DMS53 (cell line): ENCODE results near the gene PGAM1.
A peak's percentile ranks its signal among the peaks of the same experiment; 100 is the strongest.
"Not testable (repeated sequence)": the region's sequence is repeated elsewhere in the genome, so short reads cannot be mapped to it uniquely, and the experiment has no call there.

Source experiments
- DNase-seq: peaks from one replicate; lab custom pipeline; 2025; lab: John Stamatoyannopoulos, UW

PGAM1 gene

DNA sequence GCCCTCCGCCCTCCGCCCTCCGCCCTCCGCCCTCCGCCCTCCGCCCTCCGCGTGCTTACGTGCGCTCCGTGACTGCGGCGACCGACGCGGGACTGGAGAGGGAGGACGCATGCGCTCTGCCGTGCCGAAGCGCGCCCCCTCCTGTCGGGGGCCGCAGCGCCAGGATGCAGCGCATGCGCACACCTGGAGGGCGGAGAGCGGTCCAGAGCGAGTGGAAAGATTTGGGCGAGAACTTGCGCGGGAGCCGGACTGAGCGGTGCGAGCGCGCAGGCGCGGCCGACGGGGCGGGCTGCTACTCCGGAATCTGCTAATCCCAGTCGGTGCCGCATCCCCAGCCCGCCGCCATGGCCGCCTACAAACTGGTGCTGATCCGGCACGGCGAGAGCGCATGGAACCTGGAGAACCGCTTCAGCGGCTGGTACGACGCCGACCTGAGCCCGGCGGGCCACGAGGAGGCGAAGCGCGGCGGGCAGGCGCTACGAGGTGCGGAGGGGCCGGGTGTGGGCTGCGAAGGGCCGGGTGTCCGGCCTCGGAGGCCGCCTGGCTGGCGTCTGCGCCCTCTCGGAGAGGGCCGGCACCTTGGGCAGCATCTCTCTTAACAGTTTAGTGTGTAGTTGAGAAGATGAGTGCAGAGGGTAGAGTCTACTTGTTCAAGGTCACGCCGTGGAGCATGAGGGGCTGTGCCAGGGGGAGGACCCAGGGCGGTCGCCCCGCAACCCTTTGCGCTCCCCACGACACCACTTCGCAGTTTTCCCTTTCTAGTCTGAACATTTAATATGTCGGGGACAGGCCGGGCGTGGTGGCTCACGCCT lies at the start of gene PGAM1:
TSS of gene PGAM1 (plus strand) at position 228 of the 812 bp plus-strand sequence. CDS start at position 345, 117 bp downstream.
- DNase-seq, result peak; percentile 98

DNA sequence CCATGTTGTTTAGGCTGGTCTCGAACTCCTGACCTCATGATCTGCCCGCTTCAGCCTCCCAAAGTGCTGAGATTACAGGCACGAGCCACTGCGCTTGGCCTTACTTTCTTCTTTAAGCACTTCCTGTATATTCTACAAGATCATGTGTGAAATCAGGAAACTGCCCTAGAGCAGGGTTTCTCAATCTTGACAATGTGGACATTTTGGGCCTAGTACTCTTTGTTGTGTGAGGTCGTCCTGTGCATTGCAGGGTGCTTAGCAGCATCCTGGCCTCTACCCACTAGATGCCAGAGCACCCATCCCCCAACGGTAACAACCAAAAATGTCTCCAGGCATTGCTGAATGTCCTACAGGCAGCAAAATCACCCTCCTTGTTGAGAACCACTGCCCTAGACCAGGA lies 49.6 kb upstream of the PGAM1 start:
- no peak for DNase-seq

DNA sequence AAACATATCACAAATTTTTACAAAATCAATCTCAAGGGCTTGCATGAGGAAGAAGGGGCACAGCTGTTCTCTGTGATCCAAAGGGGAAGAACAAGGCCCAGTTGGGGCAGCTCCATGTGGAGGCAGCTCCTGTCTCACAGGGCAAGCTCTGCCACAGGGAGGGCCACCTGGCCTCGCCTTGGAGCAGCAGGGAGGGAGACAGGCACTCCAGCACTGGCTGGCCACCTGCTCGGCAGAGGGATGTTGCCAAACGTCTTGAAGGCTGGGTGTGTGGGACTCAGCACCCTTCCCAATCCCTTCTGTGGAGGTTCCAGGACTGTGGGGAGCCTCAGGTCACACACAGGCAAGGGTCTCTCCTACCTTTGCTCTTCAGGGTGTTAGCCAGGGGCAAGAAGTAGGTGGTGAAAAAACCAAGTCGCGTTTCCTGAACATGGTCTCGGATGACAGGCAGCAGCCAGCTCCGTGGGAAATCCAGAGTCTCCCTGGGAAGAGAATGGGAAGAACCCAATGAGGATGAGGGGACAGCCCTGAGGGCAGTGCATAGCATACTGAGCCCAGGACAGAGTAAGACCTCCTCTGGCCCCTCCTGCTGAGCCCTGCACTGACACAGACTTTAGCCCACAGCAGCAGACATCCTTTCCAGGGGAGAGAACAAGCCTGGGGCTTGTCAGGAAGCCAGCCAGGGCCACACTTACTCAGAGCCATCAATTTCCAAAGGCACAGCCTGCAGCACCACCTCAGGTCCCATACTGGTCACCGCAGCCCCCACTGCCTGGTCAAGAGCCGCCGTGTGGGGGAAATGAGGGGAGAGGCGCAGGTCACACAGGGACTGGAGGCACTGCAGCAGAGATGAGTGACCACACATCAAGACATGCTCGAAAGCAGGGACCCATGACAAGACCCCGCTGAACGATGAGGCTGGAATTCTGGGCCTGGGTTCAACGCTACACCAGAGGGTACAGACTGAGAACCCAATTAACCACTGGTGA lies 46.8 kb upstream of the PGAM1 start:
- DNase-seq, result no peak

DNA sequence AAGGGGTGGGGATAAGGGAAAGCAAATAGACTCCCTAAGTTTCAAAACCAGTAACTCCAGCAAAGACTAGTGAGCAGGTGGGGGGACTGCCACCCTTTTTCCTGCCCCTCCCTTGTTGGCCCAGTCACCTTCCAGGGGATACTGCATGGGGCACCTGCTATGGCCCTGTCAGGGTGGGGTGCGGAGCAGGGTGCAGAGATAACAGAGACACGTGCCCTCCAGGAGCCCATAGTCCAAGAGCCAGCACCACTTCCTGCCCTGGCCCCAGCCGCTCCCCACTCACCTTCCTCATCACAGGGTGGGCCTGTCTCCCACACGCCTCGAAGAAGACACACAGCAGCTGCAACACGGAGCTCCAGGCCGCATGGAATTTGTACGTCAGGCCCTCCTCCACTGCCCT lies 45.5 kb upstream of the PGAM1 start:
- DNase-seq, result no peak

DNA sequence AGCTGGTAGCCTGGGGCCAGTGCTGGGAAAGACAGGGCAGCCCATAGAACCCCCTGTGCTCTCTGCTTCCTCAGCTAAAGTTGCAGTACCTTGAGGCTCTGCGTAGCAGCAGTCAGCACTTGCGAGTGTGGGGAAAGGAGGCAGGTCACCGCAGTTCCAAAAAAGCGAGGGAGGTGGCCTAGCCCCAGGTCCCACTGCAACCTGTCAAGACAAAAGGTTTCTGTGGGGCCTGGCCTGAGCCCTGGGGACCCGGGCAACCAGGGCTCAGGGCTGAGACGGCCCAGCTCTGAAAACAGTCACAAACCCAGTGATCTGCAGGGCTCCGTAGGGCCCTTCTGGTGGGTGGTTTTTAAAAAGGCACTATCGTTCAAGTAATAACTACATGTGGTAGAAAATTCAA lies 44.4 kb upstream of the PGAM1 start:
- DNase-seq, result no peak

DNA sequence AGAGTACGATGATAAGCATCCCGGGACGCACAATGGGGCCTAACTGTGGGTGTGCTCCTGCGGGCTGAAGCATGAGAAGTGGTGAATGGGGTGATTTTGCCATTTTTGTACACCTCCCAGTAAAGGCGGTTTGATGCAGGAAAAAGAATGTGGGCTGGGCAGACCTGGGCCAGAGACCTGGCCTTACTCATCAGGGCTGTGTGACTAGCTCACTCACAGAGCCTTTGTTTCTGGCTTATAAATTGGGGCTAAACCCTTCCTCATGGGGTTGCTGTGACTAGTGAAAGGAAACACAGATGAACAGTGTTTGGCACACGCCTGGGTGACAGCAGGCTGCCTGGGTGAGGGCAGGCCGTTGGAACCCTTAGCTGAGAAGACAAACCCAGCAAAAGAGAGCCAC lies 42.8 kb upstream of the PGAM1 start:
- no peak for DNase-seq

DNA sequence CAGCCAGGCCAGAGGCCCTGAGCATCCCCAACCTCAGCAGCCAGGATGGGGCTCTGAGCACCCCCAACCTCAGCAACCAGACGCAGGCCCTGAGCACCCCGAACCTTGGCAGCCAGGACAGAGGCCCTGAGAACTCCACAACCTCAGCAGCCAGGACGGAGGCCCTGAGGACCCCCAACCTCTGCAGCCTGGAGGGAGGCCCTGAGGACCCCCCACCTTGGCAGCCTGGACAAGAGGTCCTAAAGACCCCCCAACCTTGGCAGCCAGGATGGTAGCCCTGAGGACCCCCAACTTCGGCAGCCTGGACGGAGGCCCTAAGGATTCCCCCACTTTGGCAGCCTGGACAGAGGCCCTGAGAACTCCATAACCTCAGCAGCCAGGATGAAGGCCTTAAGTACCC lies 41.8 kb upstream of the PGAM1 start:
- no peak for DNase-seq

DNA sequence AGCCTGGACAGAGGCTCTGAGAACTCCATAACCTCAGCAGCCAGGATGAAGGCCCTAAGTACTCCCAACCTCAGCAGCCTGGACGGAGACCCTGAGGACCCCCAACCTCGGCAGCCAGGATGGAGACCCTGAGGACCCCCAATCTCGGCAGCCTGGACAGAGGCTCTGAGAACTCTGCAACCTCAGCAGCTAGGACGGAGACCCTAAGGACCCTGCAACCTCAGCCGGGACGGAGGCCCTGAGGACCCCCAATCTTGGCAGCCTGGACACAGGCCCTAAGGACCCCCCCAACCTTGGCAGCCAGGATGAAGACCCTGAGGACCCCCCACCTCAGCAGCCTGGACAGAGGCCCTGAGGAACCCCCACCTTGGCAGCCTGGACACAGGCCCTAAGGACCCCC lies 41.4 kb upstream of the PGAM1 start:
- DNase-seq, result no peak

DNA sequence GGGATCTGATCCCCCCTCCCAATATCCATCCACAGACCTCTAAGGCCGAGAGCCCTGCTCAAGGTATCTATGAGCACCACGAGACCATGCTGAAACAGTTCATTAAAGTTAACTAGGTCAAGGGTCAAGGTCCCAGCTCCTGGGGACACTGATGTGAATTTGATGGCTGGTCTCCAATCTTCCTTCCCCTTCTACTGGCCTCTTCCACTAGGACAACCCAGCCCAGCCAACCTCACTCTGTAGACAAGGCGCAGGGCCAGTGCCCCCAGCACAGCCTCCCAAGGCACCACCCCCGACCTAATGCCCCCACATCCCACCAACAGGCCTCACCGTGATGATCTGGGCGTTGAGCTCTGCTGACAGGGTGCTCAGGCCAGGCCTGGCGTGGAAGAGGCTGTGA lies 40.4 kb upstream of the PGAM1 start:
- DNase-seq, result no peak

DNA sequence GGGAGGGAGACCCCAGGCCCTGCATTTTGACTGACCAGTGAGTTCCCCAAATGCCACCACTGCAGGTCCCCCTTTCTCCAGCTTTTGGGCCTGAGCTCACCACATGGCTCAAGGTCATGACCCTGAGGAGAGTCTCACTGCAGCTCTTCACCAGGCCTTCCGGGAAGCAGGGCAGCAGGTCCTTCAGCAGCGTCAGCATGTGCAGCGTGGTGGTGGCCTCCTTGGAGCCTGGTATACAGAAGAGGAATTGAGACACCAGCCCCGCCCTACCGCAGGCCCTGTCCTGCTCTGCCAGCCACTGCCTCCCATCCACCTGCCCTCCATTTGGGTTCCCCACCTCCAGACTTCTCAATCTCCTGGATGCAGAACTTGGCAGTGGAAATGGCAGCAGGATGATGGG lies 37.8 kb upstream of the PGAM1 start:
- DNase-seq, result no peak

DNA sequence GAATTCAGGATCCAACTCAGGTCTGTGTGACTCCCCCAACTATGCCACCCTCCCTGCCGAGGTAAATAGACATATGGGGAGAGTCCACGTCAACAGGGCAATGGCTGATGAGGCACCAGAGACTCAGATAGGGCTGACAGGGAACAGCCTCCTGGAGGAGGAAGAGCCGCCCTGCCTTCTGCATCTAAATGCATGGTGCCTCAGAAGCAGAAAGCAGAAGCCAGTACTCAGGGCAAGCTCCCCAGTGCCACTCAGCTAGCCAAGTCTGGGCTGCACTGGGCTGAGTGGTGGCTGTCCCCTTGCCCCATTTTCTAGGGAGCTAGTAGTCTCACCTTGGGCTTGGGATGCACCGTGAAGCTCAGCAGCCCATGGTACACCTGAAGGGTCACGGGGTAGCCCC lies 35.9 kb upstream of the PGAM1 start:
- no peak for DNase-seq

DNA sequence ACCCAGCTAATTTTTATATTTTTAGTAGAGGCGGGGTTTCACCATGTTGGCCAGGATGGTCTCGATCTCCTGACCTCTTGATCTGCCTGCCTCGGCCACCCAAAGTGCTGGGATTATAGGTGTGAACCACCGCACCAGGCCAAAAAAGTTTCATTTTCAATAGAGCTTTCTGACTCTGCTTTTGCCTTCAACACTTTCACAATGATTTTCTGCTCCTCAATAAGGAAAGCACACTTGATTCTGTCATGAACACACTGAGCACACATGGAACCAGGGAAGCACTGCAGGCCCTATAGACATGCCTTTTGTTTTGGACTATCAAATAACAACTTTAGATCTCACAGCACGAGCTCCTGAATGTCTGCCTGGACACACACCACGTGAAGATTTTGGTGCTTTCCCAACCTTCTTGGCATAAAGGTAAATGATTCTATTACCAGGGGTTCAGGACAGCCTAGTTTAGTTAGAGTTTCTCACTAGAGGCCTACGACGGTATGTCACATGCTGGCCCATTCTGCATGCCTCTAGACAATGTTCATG lies 32.9 kb upstream of the PGAM1 start:
- DNase-seq, result no peak

DNA sequence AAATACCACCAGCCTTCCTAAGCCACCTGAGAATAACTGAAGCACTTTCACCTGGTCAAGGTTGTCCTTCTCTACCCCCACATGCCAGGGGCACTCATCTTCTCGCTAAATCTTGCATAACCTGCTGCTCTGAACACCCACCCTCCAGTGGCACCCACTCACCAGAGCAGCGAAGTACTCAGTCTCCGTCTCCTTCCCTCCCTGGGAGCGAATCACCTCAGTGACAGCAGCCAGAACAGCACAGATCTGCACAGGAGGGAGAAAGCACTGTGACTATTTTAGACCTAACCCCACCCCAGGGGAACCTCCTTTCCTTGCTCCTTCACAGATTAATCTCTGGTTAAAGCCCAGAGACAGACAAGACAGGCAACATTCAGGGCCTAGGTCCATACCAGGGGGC lies 29.9 kb upstream of the PGAM1 start:
- no peak for DNase-seq

DNA sequence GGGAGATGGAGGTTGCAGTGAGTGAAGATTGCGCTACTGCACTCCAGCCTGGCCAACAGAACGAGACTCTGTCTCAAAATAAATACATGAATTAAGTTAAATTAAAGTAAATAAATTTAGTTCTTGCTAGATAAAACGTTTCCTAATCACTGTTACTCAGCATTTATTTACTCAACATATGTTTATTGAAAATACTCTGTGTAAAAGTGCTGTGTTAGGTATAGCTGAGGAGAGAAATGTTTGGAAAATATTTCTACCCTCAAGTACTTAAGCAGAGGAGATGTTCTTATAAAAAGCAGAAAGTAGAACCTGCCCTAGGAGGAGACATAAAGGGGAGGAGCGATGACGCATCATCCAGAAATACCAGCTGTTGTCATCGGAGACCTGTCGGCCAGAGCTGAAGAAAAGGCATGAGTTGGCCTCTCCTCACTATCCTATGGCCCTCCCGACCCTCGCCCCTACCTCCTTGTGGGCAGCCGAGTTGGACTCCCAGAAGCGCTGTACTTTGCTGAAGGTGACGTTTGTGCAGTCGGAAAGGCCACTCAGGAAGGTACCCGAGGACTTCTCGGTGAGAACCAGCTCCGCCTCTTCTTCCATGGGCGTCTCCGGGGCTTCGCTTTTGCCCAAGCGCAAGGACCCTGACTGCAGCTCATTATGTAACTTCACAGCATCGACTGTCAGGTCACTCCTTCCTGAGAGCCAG lies 26.0 kb upstream of the PGAM1 start:
- DNase-seq, result peak; percentile 95

DNA sequence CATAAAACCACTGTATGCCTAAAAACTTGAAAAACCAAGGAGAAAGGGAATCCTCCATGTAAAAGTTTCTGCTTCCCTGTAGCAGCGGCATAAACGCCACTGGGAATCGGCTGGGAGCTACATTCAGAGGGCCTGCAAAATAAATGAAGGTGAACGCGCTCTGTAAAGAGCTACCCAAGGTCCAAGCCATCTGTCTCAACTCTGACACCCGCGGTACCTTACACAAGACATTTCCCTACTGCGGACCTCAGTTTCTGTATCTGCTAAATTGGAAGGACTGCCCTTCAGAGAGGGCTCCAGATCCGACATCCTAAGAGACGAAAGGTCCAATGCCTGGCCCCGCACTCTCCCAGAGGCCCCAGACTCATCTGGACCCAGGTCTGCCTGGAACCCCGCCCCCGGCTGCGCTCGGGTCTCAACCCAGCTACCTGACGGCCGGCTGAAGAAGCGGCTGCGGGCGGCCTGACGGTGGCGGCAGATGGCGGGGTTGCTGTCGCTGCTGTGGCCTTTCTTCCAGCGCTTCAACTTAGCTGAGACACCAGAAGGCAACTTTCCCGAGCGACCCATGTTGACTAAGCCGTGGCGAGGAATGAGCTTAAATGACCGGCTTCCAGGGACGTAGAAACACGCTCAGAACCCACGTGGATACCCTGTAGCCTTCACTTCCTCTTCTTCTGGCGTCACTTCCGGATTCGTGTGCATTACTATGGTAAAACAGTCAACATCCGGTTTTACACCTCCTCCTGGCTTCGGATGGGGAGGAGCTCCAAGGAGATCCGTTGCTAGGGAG lies 25.1 kb upstream of the PGAM1 start, which contains the start of gene RRP12:
TSS of gene RRP12 (minus strand) at position 676 of the 790 bp plus-strand sequence. CDS start at position 567, 109 bp downstream.
- DNase-seq, result peak; percentile 100

DNA sequence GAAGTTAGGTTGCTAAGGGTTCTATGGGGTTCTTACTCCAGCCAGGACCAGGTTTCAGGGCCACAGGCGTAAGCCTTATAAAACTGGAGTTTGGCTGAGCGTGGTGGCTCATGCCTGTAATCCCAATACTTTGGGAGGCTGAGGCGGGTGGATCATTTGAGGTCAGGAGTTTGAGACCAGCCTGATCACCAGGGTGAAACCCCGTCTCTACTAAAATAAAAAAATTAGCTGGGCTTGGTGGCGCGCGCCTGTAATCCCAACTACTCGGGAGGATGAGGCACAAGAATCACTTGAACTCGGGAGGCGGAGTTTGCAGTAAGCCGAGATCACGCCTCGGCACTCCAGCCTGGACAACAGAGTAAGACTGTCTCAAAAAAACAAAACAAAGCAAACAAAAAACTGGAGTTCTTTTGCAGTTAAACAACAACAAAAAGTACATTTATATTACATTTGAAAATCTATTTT lies 24.5 kb upstream of the PGAM1 start:
- peak; percentile 73 for DNase-seq

DNA sequence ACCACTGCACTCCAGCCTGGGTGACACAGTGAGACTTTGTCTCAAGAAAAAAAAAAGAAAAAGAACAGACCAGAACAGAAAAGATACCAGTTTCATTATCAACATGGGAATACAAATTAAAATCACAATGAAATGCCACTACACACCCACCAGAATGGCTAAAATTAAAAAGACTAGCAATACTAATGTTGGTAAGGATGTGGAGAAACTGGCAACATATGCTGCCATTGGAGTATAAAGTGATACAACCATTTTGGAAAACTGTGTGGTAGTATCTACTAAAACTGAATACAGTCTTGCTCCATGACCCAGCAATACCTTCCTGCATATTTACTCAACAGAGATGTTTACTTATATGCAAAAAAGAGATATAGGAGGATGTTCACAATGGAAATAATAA lies 21.9 kb upstream of the PGAM1 start:
- no peak for DNase-seq

DNA sequence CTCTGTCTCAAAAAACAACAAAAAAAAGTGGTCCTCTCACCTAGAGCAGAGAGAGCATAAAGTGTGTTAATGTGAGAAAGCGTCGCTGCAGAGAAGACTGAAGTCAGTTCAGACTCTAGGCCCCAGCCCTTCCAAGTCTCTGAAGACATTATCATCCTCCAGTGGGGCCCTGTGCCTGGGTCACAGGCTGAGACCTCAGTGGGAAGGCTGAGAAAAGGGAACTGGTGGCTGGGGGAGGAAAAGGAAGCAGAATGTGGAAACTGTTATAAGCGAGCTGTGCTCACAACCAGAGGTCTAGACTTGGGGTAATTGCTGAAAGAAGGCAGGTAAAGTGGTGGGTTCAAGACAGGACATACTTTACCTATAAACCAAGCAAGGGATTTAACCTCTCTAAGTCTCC lies 19.9 kb upstream of the PGAM1 start:
- no peak for DNase-seq

DNA sequence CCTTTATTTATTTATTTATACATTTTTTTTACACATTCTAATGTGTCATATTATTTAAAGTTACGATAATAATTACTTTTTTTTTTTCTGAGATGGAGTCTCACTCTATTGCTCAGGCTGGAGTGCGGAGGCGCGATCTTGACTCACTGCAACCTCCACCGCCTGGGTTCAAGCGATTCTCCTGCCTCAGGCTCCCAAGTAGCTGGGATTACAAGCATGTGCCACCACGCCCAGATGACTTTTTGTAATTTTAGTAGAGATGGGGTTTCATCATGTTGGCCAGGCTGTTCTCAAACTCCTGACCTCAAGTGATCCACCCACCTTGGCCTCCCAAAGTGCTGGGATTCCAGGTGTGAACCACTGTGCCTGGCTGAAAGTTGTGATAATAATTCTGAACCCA lies 19.5 kb upstream of the PGAM1 start:
- not testable (repeated sequence) for DNase-seq

DNA sequence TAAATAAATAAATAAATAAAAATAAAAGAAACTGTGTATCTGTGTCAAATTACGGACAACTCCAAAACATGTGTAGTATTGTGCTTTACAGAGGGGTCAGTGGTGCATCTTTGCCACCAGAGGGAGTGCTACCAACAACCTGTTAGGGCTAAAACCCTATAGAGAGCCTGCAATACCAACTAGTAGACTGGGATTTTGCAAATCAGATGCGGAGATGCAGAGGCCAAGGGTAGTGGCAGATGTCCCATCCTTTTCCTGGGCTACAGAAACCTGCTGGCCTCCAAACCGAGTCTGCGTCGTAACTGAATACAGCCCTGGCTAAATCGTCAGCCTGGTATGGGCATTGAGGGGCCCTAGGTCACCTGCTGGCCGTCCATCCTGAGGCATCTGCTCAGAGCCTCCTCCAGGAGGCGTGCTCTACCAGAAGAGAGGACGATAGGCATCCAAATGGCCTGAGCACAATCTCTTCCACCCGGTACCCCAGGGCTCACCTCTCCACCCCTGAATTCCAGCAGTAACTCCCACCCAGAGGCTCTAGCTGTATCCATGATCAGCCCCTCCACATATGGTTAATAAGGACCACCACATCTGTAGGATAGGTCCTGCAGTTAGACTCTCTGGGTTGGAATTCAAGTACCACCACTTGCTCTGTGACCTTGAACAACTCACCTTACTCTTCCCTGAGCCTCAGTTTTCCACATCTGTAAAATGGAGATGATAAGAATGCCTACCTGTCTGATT lies 18.6 kb upstream of the PGAM1 start:
- DNase-seq, result peak; percentile 98

DNA sequence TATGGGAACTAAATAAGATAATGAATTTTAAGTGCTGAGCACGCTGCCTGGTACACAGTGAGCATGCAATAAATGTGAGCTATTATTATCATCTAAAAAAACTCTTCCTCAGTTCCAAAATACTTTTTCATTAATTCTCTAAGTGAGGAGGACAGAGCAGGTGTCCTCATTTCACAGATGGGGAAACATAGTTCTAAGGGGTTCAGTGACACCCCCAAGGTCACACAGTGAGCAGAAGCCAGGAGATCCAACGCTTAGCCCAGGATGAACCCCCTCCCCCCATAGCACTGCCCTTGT lies 18.1 kb upstream of the PGAM1 start:
- DNase-seq, result no peak
